DMS53 (cell line): Measurements from ENCODE around the gene C1orf116.
A peak's percentile ranks its signal among the peaks of the same experiment; 100 is the strongest.

ENCODE experiments used
- DNase-seq: peaks from one replicate; lab custom pipeline; 2025; lab: John Stamatoyannopoulos, UW

Gene C1orf116

GRCh38 chr1:207032528-207033017 lies at the start of gene C1orf116:
Gene C1orf116 (minus strand): TSS chr1:207032756. CDS start chr1:207027598, 5,158 bp downstream.
- peak; percentile 98 for DNase-seq

GRCh38 chr1:207081806-207082205 lies 49.2 kb upstream of the C1orf116 start:
- no peak for DNase-seq

GRCh38 chr1:207081088-207081487 lies 48.5 kb upstream of the C1orf116 start:
- peak; percentile 34 for DNase-seq

- DNase-seq, result no peak
Measured at GRCh38 chr1:207079706-207080241, 47.2 kb upstream of the C1orf116 start.

- no peak for DNase-seq
Measured at GRCh38 chr1:207078578-207079132, 46.1 kb upstream of the C1orf116 start.

- peak; percentile 83 for DNase-seq
Measured at GRCh38 chr1:207077470-207078377, 45.2 kb upstream of the C1orf116 start.

- no peak for DNase-seq
Measured at GRCh38 chr1:207077012-207077411, 44.5 kb upstream of the C1orf116 start.

GRCh38 chr1:207076181-207076955 lies 43.8 kb upstream of the C1orf116 start:
- DNase-seq, result no peak

GRCh38 chr1:207073906-207074820 lies 41.6 kb upstream of the C1orf116 start:
- DNase-seq, result no peak

- DNase-seq, result no peak
Measured at GRCh38 chr1:207072233-207072632, 39.7 kb upstream of the C1orf116 start.

GRCh38 chr1:207071426-207071825 lies 38.9 kb upstream of the C1orf116 start:
- no peak for DNase-seq

GRCh38 chr1:207070811-207071210 lies 38.3 kb upstream of the C1orf116 start:
- no peak for DNase-seq

GRCh38 chr1:207069858-207070506 lies 37.4 kb upstream of the C1orf116 start:
- no peak for DNase-seq

- peak; percentile 18 for DNase-seq
Measured at GRCh38 chr1:207069061-207069460, 36.5 kb upstream of the C1orf116 start.

- DNase-seq, result no peak
Measured at GRCh38 chr1:207067665-207068064, 35.1 kb upstream of the C1orf116 start.

GRCh38 chr1:207067185-207067584 lies 34.6 kb upstream of the C1orf116 start:
- no peak for DNase-seq

GRCh38 chr1:207064561-207064960 lies 32.0 kb upstream of the C1orf116 start:
- no peak for DNase-seq

GRCh38 chr1:207063014-207063413 lies 30.5 kb upstream of the C1orf116 start:
- no peak for DNase-seq

- no peak for DNase-seq
Measured at GRCh38 chr1:207062058-207062457, 29.5 kb upstream of the C1orf116 start.

GRCh38 chr1:207060596-207060995 lies 28.0 kb upstream of the C1orf116 start:
- DNase-seq, result no peak

GRCh38 chr1:207059881-207060280 lies 27.3 kb upstream of the C1orf116 start:
- no peak for DNase-seq
